Right lung (tissue), 10 donors: ENCODE results near the gene SLC25A22. TPM values are rescaled to one million over a fixed set of nuclear protein-coding genes. Genes with fewer than 3 reads are reported as not detected.

ENCODE experiments used
- DNase-seq, 2 donors: peaks; one replicate each; pipeline ENCODE4 v3.0.0-alpha.2; 2013
- long read RNA-seq, 8 donors: transcript quantifications; one replicate each; lab custom pipeline, GENCODE V29; 2026
- polyA plus RNA-seq, 5 donors: library from polyadenylated mRNA; unstranded; fragments of 120-200 nt; gene quantifications; one replicate each; pipeline versions ENCODE4 v1.2.1 to v1.2.3, GENCODE V29; 2013; ENCODE audit warnings: inconsistent platforms in 1 of 5, low replicate concordance in 1 of 5; ENCODE audit not compliant: insufficient read length in 5 of 5, insufficient read depth in 1 of 5

SLC25A22 gene
- polyA plus RNA-seq: 10 to 100 TPM in 4 of 5 donors, 1 to 10 TPM in 1; 9.4 to 25.4 (median 15.7) TPM
- long read RNA-seq, donor 1, transcript SLC25A22-228 (10 exons, 2,692 nt): major isoform, 9 of 10 reads
- long read RNA-seq, donor 1, partial matches to known transcripts: 0 of 10 reads
- long read RNA-seq, donor 1, other reads (novel, unspliced or antisense): 0 of 10 reads
- long read RNA-seq, donor 2, partial matches to known transcripts: 0 of 4 reads
- long read RNA-seq, donor 2, other reads (novel, unspliced or antisense): 0 of 4 reads
- long read RNA-seq, donor 3, partial matches to known transcripts: 0 of 1 reads
- long read RNA-seq, donor 3, other reads (novel, unspliced or antisense): 0 of 1 reads
- long read RNA-seq, donor 4, partial matches to known transcripts: 0 of 1 reads
- long read RNA-seq, donor 4, other reads (novel, unspliced or antisense): 0 of 1 reads
- long read RNA-seq, donor 5, partial matches to known transcripts: 0 of 3 reads
- long read RNA-seq, donor 5, other reads (novel, unspliced or antisense): 0 of 3 reads
- long read RNA-seq, donor 6, partial matches to known transcripts: 0 of 4 reads
- long read RNA-seq, donor 6, other reads (novel, unspliced or antisense): 0 of 4 reads
- long read RNA-seq, donor 7, transcript SLC25A22-228 (10 exons, 2,692 nt): major isoform, 5 of 23 reads
- long read RNA-seq, donor 7, partial matches to known transcripts: 15 of 23 reads
- long read RNA-seq, donor 7, other reads (novel, unspliced or antisense): 0 of 23 reads
- long read RNA-seq, donor 8, partial matches to known transcripts: 0 of 2 reads
- long read RNA-seq, donor 8, other reads (novel, unspliced or antisense): 0 of 2 reads

DNA sequence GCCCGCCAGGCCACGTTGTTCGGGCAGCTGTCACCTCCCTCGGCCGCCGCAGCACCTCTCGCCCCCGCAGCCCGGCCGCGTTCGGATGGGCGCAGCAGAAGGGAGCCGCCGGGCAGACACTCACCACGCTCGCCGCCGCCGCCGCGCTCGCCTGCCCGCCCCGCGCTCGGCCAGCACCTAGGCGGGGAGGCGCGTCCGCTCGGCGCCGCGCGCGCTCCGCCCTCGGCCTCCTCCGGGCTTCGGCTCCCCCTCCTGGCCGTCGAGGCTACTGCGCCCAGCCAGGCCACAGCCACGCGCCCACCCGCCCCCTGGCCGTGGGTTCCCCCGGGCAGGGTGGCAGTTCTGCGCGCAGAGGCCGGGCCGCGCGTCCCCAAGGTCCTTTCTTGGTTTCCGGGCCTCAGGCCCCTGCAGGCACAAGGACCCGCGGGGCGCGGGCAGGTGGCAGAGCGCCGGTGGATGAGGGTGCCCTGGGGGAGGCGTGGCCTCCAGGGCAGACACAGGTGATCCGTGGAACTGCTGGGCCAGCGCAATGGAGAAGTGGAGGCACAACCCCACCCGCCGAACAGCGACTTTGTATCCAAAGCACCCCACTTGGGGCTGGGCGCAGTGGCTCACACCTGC lies at the start of gene SLC25A22:
Gene SLC25A22 (minus strand): TSS at position 189 of the 621 bp plus-strand sequence. CDS start 3,275 bp downstream, outside the sequence.
- peak; percentile 73 to 77 for DNase-seq

DNA sequence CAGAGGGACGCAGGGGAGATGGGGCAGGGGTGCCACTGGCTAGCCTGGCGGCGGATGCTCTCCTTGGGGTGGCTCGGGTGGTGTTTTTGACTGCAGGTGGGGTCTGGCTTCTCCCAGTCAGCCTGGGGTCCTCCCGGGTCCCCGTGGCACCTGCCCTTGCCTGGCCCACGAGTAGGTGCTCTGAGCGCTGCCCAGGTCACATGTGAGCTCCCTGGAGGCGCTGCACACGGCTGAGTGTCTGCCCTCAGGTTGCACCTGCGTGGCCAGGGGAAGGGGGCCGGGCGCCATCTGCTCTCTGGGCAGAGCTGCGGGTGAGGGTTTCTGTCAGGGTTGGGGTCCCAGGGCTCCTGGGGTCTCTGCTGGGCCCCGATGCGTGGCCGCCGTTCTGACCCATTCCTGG lies 49.8 kb upstream of the SLC25A22 start:
- DNase-seq: no peak

GRCh38 chr11:846496-847098 lies 48.5 kb upstream of the SLC25A22 start:
- DNase-seq: no peak

- DNase-seq: no peak
Measured at GRCh38 chr11:845872-846495, 47.9 kb upstream of the SLC25A22 start.

DNA sequence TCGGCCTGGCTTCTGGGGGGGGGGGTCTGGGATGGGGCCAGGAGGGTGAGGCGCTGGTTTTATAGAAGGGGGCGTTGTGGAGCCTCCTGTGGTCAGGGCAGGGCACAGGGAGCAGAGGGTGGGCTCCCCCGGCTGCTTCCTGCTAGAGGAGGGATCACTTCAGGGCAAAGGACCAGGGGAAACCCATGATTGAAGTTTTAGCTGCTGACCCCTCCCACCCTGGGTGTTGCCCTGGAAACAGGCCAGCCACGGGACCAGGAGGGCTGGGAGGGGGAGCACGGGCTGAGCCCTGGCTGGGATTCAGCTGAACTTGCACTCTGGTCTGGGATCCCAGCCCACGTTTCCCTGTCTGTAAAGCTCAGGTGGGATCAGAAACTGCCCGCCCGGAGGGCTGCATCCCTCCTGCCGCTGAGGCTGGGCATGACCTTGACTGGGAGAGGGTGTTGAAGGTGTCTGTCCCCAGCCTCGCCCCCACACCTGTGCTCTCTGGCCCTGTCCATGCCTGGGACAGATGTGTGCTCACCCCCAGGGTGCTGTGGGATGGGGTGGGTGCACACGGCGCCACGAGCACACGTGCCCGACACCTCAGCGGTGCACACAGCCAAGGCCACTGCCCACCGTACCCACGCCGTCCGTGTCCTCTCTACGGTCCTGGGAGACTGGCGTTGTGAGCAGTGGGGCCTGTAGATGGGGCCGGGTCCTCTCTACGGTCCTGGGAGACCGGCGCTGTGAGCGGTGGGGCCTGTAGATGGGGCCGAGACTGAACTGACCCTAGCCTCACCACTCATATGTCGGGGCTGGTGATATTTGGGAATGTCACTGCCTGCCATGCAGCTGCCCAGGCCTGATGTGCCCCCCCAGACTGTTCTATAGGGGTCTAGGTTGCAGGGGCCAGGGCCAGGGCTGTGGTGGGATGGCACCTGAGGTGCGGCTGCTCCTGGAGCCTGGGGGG lies 46.9 kb upstream of the SLC25A22 start:
- DNase-seq: peak; percentile 91 to 94

GRCh38 chr11:843818-844692 lies 46.0 kb upstream of the SLC25A22 start:
- DNase-seq: peak; percentile 83 to 85

- DNase-seq: no peak
Measured at GRCh38 chr11:843086-843734, 45.1 kb upstream of the SLC25A22 start.

GRCh38 chr11:842370-843002 lies 44.4 kb upstream of the SLC25A22 start, which contains the start of the genes POLR2L and TSPAN4:
POLR2L (minus strand) TSS chr11:842529; CDS start chr11:842508, 21 bp downstream.
TSPAN4 (plus strand) TSS chr11:842852; CDS start chr11:850305, 7,453 bp downstream.
- peak; percentile 85 to 87 for DNase-seq

DNA sequence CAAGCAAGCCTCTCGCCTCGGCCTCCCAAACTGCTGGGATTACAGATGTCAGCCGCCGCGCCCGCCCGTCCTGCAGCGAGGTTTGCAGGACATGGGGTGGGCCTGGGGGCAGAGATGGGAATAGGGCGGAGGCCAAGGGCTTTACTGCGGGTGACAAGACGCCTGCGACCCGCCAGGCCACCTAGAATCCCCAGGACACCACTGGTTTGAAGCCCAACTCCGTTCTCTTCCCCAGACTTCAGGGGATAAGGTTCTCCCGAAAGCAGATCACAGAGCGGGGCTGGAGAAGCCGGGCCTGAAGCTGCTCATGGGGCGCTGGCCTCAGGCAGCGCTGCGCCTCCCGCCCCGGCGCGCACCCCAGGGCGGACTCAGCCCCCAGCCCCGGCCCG lies 43.9 kb upstream of the SLC25A22 start:
- DNase-seq: no peak

DNA sequence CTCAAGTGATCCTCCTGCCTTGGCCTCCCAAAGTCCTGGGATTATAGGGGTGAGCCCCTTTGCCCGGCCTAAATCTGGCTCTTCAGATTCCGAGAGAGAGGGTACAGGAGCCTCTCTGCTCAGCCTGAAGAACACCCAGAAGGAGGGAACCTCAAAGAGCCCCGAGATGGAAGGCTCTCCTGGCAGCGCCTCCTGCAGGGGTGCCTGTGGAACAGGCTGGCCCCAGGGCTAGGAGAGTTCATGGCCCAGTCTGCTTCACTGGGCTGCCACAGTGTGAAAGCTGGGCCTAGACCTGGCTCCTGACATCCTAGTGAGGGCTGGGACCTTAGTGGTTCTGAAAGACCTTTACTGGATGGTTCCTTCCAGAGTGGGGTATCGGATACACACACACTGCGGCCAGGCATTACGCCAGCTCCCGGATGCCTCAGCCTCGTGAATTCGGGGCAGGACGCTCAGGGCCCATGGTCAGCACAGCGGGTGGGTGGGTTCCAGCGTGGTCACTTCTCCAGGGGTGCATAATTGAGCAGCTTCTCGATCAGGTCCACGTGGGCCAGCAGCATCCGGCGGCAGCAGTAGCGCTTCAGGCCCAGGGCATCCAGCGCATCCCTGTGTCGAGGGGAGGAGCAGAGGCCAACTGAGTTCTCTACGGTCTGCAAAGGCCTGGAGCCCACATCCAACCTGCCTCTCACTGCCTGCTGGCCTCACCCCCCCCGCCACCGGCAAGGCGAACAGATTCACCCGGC lies 42.0 kb upstream of the SLC25A22 start:
- DNase-seq: no peak

DNA sequence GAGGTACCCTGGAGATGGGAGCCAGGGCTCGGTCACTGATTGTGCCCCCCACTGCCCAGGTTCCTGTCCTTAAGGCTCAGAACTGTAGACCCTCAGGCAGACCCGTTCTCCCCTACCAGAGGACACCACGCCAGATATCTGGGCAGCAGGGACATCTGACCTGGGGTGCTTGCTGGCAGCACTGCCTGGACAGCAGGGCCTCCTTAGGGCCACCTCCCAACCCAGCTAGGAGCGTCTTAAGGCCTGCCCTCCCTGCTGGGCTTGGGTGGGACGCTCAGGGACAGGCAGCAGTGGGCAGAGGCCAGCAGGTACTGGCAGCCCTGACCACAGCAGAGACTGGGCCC lies 41.2 kb upstream of the SLC25A22 start:
- DNase-seq: no peak

DNA sequence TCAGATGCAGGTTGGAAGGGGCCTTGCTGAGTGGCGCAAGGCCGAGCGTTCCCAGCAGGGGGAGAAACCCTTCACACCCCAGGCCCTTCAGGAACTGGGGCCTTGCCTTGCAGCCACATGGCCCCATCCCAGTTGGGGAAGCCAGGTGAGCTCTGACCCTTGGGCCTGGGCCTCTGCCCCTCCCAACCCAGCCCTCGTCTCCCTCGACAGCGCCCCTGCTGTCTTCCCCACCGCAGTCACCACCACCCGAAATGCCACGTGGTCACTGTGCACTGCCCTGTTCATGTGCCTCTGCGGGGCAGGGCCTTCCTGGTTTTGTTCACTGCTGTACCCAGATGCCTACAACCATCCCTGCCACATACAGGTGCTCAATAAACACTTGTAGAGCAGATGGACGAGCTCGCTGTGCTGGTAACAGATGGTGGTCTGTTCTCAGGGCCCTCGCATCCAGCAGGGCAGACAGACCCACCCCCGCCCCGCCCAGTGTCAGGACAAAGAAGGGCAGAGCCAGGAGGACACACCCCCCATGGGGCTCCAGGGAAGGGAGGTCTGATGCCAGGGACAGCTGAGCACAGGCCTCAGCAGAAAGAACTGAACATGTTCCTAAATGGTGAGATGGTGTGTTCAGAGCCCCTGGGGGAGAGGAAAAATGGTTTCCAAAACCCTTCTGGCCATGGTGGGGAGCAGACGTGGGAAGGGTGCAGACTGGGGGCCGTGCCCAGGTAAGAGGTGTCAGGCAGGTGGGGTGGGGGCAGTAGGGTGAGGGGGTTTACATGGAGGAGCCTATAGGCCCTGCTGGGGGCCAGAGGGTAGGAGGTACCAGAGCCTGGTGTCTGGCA lies 40.6 kb upstream of the SLC25A22 start:
- no peak for DNase-seq

- no peak for DNase-seq
Measured at GRCh38 chr11:837990-838307, 39.9 kb upstream of the SLC25A22 start.

DNA sequence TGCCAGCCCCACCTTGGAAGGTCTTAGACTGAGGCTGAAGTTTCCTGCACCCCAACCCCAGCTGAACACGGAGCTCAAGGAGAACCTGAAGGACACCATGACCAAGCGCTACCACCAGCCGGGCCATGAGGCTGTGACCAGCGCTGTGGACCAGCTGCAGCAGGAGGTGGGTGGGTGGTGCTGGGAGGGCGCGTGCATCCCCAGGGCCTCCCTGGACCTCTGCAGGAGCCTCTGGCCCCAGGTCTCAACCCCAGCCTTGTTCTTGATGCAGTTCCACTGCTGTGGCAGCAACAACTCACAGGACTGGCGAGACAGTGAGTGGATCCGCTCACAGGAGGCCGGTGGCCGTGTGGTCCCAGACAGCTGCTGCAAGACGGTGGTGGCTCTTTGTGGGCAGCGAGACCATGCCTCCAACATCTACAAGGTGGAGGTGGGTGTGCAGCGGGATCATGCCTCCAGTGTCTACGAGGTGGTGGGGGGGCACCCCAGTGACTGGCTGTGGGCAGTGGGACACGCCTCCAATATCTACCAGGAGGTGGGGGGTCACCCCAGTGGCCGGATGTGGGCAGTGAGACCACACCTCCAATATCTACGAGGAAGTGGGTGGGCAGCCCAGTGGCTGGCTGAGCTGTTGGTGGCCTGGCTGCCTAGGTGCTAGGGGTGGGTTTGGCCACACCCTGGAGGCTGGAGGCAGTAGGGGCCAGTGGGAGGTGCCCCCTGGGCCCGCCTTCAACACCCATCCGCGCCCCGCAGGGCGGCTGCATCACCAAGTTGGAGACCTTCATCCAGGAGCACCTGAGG lies 39.3 kb upstream of the SLC25A22 start:
- DNase-seq: no peak

DNA sequence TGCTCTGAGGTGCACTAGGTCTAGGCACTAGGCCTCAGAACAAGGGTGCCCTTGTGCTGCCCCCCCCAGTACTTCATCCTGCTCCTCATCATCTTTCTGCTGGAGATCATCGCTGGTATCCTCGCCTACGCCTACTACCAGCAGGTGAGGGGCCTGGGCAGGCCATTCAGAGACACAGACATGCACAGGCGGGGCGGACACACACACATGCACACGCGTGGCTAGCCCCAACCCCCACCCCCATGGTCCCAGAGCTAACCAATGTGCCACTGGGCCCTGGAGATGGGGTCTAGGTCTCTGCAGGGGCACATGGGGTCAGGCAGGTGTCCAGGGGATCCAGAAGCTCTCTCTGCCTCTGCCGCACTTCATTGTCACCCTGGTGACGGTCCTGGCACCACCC lies 38.6 kb upstream of the SLC25A22 start:
- no peak for DNase-seq

DNA sequence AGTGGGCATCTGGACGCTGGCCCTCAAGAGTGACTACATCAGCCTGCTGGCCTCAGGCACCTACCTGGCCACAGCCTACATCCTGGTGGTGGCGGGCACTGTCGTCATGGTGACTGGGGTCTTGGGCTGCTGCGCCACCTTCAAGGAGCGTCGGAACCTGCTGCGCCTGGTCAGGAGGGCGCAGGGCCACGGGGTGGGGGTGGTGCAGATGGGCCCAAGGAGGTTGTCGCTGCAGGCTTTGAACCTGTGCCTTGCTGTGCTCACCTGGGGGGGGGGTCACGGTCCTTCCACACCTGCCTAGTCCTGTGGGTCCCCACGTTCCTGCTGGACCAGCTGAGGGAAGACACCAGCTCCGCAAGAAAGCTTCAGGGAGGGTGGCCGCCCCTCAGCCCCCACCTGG lies 38.2 kb upstream of the SLC25A22 start:
- DNase-seq: no peak
